DMS53 treated with DMSO at 0.1 percent for 48 hours (cell line): ENCODE measurements around the gene NXNL1.

Experiments
- DNase-seq: peaks from one replicate; lab custom pipeline; 2025; ENCODE audit not compliant: unreplicated experiment; lab: John Stamatoyannopoulos, UW

The NXNL1 gene

DNA sequence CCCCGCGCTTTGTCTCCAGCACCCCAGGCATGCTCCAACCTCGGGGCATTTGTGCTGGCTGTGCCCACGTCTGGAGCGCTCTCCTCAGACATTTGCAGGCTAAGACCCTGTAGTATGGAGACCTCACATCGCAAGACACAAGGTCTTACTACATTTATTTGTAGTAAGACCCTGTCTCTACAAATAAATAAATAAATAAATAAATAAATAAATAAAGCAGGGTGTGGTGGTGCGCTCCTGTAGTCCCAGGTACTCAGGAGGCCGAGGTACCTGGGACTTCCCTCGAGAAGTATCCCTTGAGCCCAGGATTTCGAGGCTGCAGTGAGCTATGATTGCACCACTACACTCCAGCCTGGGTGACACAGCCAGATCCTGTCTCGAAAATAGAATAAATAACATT lies 4.6 kb downstream of the NXNL1 start:
- DNase-seq, result no peak

DNA sequence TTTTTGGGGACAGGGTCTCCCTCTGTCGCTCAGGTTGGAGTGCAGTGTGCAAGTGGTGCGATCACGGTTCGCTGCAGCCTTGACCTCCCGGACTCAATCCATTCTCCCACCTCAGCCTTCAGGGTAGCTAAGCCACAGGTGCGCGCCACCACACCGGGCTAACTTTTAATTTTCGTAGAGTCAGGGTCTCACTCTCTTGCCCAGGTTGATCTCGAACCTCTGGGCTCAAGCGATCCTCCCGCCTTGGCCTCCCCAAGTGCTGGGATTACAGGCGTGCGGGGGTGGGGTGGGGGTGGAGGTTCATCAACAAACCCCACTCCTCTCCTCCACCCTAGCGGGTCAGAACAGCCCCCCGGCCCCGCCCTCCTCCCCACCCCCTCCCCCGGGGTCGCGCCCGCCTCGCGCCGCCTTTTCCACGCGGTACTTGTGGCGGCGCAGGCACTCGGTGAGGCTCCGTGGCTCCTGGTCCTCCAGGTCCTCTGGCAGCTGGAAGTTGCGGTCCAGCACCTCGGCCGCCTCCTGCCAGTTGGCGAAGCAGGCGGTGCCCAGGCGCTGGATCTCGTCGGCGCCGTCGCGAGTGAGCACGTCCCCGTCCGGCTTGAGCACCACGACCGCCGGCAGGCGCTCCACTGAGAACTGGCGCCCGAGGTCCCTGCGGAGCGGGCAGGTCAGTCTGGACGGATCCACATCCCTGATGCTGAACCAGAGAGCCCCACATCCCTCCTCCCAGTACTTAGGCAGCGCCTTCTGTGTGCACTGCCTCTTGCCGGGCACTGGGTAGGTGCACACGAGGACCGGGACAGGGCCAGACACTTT lies 5.2 kb downstream of the NXNL1 start:
- DNase-seq, result no peak

DNA sequence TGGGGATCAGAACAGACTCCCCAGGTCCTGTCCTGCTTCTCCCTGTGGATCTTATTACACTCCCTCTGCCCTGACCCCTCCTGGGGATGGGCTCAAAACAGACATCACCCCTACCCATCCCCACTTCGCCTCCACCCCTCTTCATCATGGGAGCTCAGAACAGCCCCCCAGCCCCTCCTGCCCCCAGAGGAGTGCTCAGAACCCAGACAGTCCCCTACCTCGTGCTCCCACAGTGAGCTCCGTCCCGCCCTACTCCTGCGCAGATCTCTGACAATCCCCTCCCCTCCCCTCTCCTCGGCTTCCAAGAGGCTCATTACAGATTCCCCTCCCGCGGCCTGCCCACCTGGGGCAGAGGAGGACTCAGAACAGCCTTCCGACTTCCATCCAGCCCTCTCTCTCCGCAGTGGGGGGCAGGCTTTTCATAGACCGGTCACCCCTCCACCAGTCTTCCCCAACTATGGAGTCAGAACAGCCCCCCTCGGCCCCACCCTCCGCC lies 6.1 kb downstream of the NXNL1 start:
- no peak for DNase-seq

DNA sequence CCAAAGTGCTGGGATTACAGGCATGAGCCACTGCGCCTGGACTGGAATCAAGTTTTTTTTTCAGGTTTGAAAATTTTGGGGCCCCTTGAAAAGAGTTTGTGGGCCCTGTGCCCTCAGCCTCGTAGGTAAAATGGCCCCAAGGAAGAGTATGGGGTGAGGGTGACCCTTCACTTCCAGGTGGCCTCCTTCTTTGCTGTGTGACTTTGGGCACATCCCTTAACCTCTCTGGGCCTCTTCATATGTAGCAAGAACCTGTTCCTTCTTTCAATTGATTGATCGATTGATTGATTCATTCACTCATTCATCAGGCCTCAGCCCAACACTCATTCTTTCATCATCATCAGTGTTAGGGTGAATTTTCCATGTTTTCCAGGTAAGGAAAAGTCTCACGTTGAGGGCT lies 8.9 kb downstream of the NXNL1 start:
- DNase-seq, result no peak

DNA sequence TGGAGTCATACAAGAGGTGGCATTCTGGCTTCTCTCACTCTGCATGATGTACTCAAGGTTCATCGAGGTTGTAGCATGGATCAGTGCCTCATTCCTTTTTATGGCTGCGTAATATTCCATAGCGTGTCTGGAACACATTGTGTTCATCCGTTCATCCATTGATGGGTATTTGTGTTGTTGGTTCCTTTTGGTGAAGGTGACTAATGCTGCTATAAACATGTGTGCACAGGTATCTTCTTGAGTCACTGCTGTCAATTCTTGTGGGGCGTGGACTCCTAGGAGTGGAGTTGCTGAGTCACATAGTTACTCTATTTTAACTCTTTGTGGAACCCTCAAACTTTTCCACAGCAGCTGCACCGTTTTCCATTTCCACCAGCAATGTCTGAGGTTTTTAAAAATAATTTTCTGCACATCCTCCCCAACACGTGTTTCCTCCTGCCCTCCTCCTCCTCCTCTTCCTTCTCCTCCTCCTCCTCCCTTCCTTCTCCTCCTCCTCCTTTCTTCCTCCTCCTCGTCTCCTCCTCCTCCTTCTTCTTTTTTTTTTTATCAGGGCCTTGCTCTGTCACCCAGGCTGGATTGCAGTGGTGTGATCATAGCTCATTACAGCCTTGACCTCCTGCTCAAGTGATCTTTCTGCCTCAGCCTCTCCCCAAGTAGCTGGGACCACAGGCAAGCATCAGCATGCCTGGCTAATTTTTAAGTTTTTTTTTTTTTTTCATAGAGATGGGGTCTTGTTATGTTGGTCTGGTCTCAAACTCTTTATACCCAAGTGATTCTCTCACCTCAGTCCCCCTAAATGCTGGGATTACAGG lies 10.3 kb downstream of the NXNL1 start:
- DNase-seq, result no peak

DNA sequence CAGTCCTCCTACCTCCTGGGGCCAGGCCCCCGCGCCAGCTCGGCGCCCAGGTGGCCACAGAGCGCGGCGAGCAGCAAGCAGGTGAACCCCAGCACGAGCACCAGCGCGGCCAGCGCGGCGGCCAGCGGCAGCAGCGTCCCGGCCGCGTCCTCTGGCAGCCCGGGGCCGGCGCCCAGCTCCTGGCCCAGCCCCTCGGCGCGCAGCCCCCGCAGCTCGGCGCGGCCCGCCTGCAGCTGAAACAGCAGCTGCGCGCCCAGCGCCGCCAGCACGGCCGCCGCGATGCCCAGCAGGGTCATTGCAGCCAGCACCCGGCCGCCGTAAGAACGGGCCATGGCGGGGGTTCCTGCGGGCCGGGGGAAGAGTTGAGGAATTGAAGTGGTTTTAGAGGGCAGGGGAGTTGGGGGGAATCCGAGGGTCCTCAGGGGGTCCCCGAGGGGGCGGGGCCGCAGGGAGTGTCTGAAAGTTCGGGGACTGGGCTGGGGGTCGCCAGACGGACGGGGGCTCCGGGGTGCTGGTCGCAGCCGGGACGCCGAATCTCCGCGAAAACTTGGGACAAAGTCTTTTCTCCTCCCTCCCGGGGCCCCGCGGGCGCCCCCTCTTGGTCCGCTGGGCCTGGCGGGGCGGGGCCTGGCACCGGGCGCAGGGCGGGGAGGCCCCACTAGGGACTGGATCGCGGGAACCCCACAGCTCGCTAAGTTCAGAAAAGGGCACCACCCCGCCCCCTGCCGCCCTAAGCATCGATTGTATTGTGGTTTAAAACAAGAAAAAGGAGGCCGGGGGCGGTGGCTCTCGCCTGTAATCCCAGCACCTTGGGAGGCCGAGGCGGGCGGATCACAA lies 12.4 kb downstream of the NXNL1 start, which contains the start of gene TMEM221:
TSS of gene TMEM221 (minus strand) at position 538 of the 837 bp plus-strand sequence. CDS start at position 332, 206 bp downstream.
- DNase-seq, result no peak

DNA sequence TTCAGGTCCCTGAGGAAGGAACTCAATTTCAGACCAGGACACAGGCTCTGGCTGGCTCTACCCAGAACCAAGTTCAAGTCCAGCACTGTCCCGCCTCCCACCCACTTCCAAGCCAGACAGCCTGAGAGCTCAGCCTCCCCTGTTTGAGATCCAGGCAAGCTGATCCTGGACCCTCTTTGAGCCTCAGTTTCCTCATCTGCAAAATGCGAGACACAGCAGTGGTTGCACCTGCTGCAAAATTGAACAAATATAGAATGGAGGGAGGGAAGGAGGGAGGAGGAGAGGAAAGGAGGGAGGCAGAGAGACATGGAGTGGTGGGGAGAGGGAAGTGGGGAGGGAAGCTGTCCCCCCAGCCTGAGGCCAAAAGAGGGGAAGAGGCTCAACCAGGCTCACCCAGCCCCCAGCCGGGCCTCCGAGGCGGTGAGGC lies 13.0 kb downstream of the NXNL1 start:
- DNase-seq, result no peak

DNA sequence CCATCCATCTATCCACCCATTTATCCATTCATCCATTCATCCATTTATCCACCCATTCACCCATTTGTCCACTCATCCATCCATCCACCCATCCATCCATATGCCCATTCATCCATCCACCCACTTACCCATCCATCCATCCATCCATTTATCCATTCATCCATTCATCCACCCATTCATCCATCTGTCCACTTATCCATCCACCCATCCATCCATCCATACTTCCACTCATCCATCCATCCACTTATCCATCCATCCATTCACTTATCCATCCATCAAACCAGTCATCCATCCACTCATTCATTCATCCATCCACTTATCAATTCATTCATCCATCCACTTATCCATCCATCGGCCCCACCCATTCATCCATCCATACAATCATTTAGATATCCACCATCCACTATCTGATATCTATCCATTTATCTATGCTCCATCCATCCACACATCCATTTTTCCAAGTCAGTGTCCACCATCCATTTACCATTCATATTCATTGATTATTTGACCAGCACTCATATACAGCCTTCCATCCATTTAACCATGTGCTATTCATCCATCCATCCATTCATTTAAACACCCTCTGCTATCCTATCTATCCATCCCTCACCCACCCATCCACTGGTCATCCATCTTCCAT lies 15.1 kb downstream of the NXNL1 start:
- DNase-seq, result no peak

DNA sequence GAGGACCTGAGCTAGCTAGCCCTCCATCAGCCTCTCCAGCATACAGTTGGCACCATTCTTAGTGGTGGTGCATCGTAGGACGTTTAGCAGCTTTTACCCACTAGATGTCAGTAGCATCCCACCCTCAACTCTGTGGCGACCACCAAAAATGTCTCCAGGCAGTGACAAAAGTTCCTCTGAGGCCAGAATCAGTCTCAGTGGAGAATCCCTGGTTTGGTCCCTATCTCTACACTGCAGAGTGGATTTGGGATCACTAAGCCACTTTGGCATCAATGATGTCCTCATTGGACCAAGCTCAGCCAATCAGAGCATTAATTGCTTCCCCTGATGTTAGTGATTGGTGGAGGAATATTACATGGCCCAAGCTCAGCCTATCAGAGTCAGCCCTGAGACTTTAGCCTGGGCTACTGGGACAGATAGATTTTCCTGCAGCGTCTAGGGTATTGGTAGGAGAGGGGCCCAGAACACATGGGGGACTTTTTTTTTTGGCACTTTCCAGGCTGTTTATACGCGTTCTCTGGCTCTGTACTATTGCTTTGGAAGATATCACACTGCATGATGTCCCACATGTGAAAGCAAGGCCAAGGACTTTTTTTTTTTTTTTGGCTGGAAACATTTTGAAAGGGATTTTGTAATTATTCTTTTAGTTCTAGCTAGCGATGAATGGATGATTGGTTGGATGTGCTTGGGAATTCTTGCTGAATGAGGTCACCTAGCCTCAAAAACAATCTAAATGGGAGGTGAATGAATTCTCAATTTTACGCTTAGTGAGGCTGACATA lies 19.3 kb downstream of the NXNL1 start:
- DNase-seq, result no peak

DNA sequence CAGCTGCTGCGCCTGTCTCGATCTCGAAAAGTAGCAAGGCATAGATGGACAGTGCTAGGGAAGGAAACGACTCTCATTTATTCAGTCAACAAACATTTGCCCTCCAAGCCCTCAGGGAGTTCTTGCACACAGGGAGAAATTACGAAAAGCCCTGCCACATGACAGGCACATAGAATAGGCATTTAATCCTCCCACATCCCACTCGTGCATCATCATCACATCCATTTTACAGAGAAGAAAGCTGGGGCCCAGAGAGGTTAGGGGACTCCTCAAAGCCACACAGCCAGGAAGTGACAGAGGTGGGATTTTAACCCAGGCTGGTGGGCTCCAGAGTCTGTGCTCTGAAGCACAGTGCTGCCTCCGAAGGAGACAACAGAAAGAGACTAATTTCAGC lies 23.9 kb downstream of the NXNL1 start:
- DNase-seq, result no peak

DNA sequence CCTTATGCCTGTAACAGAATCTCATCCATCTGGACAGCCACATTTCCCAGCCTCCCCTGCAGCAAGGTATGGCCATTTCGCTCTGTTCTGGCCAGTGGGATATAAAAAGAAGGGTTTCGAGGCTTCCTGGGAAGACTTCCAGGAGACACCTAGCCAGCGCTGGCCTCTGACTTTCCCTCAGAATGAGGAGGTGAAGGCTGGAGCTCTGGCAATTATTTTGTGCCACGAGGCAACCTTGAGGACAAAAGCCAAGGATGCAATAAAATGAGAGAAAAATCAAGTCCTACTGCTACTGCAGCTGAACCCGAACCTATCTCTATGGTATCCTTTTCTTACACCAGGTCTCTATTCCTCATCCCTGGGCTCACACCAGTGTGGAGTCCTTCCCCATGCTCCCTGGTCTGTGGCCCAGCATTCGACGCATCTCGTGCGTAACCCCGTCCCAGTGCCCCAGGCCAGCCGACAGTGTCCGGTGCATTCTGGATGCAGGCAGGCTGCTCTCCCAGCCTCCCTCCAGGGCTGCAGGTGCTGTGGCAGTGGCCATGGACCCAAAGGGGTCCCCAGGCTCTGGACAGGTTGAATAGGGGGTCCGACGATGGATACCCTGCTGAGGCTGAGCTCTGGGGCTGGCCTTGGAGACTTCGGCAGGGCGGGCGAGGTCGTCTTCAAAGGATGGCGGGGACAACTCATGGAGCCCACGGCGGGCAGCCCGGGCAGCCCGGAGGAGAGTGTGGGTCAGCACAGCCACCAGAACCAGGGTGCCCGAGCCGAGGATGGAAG lies 24.4 kb downstream of the NXNL1 start:
- no peak for DNase-seq

DNA sequence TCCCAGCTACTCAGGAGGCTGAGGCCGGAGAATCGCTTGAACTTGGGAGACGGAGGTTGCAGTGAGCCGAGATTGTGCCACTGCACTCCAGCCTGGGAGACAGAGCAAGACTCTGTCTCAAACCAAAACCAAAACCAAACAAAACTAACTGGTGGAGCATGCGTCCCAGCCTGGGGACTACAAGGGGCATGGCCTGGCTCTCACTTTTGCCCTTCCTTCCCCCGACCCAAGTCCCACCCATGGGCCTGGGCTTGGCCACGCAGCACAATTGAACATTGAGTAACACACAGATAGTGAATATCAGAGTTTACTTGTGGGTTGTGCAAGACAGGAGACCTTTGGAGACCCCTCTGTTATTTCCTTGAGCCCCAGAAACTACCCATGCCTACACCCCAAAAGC lies 25.5 kb downstream of the NXNL1 start:
- DNase-seq, result no peak

DNA sequence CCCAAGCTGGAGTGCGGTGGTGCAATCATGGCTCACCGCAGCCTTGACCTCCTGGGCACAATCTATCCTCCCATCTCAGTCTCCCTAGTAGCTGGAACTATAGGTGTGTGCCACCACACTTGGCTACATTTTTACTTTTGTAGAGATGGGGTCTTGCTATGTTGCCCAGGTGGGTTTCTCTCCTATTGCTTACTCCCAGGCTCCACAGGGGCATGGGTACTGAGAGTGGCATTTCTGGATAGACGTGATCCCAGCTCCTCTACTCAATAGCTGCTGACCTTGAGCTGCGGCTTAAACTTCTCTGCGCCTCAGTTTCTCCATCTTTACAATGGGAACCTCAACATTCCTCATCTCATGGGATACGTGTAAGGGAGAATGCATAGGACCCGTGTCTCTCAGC lies 29.3 kb downstream of the NXNL1 start:
- DNase-seq, result no peak

DNA sequence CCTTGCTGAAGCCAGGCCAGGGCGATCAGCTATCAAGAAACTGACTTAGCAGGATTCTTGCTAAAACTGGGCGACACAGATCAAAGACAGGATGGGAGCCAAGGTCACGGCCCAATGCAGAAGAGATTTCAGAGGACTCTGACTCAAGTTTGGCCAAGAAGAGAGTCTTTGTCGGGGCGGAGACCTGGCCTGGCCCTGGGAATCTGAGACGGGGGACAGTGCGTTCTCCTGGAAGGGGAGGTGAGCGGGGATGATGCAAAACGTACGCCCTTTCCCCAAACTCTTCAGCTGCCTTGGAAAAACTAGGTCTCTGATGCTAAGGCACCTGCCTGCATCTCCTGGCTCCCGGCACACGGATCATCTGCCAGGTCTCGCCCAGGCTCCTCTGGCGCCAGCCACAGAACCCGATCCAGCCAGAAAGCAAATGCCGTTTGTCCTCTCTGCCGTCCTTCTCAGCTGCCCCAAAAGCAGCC lies 31.0 kb downstream of the NXNL1 start:
- no peak for DNase-seq

DNA sequence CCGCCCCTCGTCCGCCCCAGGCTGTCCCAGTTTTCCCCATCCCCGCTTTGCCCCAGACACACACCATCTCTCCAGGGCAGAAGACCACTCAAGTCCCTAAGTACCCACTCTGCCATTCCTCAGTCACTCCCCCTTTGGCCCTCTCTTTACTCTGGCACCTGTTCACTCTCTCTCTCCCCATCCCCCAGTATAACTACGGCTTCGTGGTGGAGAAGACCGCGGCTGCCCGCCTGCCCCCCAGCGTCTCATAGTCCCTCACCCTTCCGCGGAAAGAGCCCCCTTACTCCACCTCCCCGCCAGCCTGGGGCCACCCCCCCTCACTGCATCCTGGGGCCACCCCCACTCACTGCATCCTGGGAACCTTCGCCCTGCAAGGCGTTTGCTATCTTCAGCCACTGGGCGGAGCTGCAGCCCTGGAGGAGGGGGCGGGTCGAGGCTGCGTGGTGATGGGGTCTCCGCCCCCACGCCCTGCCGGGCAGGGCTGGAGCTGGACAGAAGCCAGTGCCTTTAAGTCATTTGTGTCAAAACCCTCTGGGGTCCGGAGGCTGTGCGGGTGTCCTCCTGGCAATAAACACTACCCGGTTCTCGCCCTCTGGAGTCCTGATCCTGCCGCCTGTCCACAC lies 35.9 kb downstream of the NXNL1 start:
- no peak for DNase-seq

DNA sequence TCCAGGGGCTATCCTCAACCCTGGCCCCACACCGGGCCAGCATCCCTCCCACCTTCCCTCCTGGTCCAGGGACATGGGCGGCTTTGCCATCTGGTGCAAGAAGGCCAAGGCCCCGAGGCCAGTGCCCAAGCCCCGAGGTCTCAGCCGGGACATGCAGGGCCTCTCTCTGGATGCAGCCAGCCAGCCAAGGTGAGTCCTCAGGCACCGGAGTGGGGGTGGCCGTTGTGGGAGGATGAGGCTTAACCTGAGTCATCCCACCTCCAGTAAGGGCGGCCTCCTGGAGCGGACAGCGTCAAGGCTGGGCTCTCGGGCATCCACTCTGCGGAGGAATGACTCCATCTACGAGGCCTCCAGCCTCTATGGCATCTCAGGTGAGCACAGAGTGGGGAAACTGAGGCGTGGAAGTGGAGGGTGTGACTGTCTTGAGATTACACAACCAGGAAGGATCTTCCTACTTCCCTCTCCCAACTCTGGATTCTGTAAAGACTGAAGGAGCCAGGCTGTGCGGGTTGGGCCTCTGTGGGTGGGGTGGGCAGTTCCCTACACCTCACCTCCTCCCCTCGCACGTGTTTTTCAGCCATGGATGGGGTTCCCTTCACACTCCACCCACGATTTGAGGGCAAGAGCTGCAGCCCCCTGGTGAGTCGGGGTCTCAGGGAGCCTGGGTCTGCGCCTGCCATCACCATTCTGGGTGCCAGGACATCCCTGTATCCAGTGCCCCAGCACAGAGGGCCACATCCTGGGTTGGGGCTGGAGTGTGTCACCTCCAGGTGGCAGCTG lies 37.1 kb downstream of the NXNL1 start:
- no peak for DNase-seq

DNA sequence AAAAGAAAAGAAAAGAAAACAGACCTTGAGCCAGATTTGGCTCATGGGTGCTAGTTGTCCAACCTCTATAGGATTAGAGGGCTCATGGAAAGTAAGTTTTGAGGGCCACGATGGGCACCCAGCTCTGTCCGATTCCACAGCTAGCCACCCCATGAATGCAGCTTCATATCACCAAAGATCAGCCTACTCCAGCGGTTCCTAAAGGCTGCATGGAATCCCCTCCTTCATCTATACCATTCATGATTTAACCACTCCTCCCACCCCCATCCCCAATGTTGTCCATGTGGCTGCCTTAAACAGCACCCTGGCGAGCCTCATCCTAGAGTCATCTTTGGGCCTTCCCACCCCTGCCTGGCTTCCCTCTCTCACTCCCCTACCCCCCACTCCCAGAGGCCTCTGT lies 38.8 kb downstream of the NXNL1 start:
- no peak for DNase-seq

DNA sequence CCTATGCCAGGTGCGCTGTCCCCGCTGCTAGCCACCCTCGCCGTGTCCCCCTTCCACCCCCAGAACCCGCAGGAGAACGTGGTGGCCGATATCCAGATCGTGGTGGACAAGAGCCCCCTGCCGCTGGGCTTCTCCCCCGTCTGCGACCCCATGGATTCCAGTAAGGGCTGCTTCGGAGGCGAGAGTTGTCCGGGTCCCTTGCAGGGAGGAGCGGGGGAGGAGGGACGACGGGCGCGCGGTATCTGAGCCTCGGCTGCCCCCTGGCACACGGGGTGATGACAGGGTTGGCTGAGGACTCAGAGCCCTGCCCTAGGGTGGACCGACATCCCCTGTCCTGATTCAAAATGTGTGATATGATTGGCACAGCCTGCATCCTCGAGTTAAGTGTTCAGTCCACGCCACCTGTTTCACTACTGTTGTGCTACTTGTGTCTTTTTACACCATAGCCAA lies 40.2 kb downstream of the NXNL1 start:
- no peak for DNase-seq
